ENCODE results near the gene RASGEF1C.
A peak's percentile ranks its signal among the peaks of the same experiment; 100 is the strongest.
"Not testable (repeated sequence)": the region's sequence is repeated elsewhere in the genome, so short reads cannot be mapped to it uniquely, and the experiment has no call there.

The RASGEF1C gene

DNA sequence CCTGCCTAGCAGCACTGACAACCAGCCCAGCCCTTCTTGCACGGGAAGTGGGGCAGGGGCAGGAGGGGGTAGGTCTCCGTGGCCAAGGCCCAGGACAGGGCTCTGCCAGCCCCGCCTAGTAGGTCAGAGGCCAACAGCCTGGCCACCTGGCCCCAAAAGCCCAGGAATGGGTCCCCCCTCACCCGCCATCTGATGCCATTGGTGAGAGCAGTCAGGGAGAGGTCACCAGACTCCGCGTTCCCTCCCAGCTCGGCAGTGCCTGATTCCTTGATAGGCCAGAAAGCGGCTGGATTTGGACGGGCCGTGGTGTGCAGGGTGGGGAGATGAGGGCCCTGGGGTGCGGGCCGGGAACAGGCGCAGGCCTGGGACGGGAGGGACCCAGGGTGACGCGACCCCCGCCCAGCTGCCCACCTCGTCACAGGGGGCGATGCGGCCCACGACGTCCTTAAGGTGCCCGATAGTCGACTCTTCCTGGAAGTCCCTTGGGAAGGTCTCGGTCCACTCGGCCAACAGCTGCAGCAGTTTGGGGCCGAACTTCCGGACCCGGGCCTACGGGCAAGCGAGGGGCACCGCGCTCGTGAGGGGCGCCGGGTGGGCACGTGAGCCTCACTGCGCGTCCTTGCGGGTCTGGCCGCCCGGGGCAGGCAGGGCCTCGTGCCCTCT lies 72.9 kb downstream of the RASGEF1C start:
- no peak for DNase-seq (ENCODE audit: low read depth)

DNA sequence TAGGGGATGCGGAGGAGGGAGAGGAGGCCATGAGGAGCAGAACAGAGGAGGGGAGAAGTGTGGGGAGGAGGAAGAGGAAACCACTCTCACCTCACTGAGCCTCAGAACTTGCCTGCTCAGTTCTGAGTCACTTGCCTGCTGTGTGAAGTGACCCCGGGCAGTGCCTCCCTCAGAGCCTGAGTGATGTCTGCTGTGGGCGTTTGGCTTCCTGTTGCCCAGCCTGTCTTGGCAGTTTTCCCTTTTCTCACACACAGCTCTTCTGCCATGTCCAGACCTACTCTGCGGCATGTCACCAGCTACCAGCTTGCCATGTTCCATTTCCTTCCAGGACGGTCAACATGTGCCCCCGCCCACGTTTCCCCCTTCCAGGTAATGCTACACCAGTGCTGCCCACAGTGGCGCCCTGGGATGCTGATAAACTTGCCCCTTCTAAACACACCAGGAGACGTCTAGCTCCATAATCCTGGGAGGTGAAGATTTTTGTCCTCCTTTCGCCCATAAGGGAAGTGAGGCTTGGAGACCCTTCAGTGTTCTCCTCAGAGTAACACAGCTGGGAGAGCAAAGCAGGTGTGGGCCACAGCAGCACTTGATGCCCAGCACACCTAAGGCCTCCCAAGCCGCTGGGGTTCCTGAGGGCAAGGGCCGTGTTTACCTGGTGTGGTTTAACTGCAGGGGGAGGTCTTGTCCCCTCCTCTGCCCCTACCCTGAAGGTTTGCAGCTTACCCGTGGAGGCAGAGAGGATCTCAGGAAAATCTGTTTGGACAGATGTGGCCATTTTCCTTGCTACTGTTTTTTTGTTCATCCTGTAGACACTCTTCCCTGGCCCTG lies 73.7 kb downstream of the RASGEF1C start:
- DNase-seq (ENCODE audit: low read depth) = no peak

DNA sequence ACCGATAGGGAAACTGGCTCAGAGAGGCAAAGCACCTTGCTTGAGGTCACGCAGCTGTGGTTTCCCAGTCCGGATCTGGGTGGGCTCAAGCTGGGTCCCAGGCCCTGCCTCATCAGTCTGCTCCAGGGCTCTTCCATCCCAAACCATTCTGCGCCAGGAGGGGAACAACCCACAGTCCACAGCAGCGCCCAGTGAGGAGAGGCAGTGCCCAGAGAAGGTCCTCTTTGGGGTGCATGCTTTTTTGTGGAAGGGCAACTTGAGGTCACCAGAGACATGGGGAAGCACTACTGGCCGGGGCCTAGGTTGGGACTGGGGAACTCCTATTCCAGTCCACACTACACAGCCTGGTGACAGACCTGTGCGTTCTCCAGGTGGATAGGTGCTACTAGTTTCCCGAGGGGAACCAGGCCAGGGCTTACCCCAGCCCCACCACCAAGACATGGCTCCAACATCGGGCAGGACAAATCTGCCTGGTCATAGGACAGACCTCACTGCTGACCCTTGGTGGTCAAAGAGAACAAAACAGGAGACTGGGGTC lies 75.0 kb downstream of the RASGEF1C start:
- no peak for DNase-seq (ENCODE audit: low read depth)

DNA sequence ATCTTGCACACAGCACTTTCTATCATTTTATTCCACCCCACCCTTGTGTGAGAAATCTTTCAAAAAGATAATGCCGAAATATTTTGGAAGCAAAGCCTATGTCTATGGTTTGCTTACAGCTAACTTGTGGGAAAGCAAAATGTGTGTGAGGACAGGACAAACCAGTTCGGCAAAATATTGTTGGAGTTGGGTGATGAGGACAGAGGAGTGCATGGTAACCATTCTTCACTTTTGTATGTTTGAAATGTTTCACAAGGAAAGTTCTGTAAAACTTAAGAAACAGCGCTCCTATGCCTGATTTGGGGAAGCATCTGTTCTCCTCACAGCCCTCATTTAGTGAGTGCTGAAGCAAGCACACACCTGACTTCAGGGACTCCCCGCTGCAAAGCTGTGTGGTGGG lies 75.5 kb downstream of the RASGEF1C start:
- no peak for DNase-seq (ENCODE audit: low read depth)

DNA sequence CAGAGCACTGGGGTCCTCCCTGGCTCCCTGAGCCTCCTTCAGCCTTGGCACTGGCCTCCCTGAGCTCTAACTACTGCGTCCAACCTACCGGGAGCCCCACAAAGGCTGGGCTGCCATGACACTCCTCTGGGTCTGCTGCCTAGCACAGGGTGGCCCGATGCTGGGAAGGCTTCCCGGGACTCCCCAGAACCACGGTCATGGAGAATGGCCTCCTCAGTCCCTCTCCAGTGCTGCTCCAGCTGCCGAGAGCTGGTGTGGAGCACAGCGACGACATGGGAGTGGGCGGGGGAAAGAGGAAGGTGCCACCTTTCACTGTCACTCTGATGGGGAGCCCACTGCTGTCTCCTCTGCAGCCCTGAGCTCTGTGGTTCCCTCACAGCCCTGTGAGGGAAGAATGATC lies 76.0 kb downstream of the RASGEF1C start:
- DNase-seq (ENCODE audit: low read depth) = no peak

DNA sequence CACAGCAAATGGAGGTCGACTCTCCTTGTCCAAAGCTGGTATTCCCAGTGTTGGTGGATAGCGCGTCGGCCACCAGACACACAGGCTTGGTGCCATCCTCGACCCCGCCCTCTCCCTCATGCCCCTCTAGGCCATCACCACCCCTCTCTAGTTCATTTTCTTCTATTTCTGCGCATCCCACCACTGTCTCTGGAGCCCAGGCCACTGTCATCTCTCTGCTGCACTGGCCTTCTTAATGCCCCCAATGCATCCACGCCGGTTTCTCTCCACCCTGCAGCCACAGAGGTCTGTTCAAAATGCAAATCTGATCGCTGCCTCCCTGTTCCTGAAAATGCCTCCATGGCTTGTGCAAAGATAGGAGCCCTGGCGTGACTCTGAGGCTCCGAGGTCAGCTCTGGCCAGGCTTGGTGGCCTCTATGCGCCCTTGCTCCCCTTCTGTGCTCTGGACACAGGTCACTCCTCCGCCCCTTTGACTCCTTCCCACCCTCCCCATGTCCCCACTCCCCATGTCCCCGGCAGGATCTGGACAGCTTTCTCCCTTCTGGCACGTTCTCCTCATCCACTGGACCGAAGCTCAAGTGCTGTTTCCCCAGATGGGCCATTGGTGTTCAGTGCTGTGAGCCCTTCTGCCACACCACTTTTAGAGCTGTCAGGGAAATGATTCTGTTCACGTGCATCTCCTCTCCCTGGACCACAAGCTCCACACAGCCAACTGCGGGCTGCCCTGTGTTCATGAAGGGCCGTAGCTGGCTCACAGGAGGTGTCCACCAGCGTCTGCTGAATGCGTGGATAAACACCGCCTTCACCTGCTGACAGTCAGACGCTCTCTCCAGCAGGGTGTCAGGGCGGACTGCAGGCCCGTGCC lies 77.9 kb downstream of the RASGEF1C start:
- DNase-seq (ENCODE audit: low read depth) = no peak

DNA sequence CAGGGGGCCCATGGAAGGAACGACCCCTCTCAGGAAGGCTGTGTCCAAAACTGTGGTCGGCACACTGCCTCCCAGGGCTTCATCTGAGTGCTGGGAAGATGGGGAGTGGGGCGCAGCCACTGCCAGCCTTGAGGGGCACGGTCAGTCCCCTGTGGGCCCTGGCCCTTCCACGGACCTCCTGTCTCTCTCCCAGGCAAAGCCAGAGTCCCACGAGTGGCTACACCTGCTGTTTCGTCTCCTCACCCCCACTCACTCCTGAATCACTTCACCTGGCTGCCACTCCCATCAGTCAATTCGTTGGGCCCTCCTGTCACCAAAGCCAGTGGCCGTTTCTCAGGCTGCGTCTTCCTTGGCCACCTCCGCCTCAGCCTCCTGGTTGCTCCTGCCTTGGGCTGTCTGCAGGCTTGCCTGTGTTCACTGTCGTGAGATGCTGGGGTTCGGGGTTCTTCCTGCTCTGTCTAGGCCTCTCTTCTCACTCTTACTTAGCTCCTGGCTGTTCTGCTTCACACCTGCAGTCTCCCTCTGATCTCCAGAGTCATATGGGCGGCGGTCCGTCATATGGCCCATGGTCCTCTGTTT lies 78.6 kb downstream of the RASGEF1C start:
- no peak for DNase-seq (ENCODE audit: low read depth)

DNA sequence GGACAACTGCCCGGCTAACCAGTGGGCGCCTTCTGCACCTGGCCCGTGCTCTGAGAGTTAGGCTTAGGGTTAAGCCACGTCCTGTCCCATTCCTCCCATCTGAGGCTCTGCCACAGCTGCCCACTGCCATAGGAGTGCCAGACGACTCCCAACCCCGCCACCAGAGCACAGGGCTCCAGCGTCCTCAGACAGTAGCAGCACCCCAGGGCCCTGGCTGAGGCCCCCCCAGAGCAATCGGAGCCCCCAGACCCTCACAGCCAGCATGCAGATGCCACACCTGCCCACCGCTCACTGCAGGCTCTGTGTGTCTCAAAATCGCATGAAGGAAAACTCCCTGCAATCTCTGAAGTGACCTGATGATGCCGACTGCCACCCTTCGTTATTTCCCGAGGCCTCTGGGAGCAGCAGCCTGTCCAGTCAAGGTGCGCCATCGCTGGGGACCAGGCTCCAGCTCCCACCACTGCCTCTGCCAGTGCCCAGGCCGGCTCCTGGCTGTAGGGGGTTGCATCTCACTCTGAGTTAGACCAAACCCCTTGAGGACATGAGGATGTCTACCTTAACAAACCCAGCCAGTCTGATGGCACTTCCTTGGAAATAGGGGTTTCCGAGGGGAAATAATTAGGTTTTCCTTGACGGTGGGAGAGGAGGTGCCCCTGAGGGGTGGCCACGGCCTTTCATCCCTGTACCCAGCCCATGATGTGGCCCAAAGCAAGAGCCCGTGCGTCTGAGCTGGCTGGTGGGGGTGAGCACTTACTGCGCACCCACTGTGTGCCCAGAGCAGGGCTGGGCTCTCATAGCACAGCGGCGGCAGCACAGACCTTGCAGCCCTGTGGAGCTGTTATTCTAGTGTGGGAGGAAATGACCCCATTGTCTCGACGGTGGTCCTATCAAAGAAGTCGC lies 79.5 kb downstream of the RASGEF1C start:
- DNase-seq (ENCODE audit: low read depth) = no peak

DNA sequence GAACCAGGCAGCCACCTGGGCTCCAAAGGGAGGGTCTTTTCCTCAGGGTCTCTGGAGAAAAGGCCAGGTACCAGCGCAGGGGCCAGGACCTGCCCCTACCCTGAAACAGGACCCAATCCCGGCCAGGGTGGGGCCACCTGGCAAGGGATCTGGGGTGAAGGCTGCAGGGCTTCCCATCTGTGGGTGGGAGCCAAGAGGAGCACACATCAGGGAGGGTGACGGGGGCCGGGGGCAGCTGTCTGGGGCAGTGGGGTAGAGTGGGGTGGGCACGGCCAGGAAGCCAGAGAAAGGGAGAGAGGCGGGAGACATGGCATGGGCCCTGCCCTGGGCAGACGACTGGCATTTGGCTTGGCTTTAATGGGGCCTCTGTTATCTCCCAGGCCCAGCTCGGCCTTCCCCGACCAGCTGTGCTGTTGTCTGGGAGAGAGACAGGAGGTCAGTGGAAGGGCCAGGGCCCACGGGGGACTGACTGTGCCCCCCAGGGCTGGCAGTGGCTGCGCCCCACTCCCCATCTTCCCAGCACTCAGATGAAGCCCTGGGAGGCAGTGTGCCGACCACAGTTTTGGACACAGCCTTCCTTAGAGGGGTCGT lies 80.2 kb downstream of the RASGEF1C start:
- DNase-seq (ENCODE audit: low read depth) = no peak

DNA sequence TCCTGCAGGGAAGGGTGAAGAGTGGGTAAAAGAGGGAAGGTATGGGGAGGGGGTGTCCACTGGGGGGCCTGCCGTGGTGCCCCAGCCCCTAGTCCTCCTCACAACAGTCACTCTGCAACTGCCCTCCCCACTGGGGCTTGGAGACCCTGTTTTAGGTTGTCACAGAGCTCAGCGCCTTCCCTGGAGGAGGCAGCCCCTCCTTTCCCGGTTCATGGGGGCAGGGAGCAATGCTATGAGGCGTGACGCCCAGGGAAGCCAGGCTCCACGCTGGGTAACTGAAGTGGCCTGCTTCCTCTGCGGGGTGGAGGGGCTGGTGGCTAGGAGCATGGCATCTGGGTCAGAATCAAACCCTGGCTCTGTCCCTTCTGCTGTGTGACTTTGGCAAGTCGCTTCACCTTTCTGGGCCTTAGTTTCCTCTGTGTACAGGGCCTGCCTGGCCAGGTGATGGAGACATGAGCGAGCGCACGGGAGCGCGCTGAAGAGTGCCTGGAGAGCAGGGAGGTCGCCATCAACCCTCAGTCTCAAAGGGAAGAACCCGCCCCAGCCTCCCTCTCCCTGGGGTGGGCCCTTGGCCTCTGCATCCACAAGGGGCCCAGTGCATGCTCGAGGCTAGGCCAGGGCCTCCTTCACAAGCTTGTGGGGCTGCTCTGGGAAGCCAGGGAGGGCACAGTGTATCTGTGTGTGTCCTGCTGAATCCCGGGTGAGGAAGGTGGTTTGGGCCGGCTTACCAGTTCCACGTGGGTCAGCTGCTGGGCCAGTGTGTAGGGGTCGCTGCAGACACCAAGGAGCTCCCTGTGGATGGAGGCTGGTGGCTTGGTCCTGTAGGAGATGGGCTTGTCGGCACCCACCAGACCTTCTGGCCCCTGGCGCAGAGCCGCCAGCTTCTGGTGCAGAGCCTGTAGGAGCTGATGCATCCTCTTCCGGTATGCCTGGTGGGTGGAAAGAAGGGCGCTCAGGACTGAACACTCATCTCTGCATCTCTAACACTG lies 81.0 kb downstream of the RASGEF1C start:
- DNase-seq (ENCODE audit: low read depth) = no peak

DNA sequence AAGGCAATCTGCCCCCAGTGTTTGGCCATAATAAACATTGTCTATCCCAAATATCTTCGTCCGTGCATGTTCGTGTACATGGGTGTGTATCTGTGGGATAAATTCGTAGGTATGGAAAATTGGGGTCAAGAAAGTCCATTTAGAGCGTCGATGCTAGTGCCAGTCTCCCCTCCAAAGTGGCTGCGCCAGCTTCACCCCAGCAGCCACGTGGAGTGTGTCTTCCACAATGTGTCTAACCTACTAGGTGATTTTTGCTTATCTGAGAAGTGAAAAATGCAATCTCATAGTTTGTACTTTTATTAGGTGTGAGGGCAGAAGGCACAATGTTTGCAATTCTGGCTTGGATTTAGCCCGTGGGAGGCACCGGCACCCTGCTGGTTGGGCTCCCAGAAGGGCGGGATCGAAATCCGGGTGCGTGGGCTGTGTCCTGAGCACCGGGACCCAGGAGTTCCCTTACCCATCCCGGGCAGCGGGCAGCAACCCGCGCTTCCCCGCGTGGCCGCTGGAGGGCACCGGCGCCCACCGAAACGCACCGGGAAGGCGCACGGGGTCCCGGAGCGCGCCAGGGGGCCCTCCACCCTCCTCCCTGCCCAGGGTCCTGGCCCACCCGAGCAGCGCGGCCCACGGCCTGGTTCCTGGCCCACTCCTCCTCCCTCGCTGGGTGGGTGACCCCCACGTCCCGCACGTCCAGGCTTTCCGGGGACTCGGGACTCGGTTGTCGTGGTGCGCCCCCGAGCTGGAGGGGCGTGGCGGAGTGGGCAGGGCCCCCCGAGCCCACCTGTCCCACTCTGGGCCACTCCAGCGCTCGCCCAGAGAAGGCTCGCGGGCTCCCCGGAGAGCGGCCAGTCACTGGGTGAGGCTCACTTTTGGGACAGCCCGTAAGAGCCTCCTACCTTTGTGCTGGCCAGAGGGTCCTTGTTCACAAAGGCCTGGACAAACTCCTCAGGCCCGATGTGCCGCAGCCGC lies 82.0 kb downstream of the RASGEF1C start:
- DNase-seq (ENCODE audit: low read depth) = peak; percentile 29

DNA sequence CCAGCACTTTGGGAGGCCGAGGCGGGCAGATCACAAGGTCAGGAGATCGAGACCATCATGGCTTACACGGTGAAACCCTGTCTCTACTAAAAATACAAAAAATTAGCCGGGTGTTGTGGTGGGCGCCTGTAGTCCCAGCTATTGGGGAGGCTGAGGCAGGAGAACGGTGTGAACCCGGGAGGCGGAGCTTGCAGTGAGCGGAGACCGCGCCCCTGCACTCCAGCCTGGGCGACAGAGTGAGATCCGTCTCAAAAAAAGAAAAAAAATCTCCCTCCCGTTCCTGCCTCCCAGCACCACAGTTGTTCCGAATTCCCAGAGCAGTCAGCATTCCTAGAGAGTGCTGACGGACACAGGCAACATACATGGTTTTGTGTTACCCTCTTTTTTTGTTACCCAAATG lies 82.9 kb downstream of the RASGEF1C start:
- DNase-seq (ENCODE audit: low read depth) = not testable (repeated sequence)

DNA sequence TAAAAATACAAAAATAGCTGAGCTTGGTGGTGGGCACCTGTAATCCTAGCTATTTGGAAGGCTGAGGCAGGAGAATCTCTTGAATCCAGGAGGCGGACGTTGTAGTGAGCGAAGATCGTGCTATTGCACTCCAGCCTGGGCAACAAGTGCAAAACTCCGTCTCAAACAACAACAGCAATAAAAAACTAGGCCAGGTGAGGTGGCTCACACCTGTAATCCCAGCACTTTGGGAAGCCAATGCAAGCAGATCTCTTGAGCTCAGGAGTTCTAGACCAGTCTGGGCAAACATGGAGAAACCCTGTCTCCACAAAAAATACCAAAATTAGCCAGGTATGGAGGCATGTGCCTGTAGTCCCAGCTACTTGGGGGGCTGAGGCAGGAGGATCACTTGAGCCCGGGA lies 84.3 kb downstream of the RASGEF1C start:
- DNase-seq (ENCODE audit: low read depth) = not testable (repeated sequence)

DNA sequence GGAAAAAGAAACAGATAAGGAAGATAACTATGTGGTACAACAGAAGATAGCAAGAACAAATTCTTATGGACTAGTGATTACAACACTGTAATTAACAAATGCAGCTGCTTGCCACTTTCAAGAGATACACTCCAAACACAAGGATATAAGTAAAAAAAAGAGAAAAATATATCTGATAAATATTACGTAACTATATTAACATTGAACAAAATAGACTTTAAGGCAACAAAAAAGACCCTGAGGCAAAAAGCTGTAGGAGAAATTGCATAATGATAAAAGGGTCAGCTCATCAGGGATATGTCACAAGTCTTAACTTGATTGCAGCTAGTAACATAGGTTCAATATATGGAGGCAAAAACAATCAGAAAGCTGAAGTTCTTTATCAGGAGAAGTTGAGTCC lies 86.1 kb downstream of the RASGEF1C start:
- DNase-seq (ENCODE audit: low read depth) = no peak

DNA sequence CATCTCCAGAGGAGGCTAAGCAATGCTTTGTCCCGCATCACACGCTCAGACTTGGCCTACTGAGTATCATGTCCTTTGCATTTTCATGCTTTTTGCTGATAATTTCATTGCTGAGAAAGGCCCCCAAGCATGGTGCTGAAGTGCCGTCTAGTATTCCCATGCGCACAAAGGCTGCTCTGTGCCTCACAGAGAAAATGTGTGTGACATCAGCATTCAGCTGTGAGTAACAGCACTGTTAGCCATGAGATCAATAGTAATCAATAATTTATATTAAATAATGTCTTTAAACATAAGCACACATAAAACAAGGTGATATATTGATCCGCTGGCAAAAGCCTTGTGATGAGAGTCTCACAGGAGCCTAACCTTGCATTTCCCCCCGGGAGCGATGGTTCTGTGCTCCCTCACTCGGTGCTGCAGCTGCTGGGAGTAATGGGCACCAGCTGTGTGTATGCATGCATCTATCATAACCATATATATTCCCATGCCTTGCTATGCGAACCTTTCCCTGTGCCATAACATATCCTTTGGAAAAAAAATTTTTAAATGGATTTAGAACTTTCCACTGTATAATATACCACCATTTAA lies 87.1 kb downstream of the RASGEF1C start:
- DNase-seq (ENCODE audit: low read depth) = no peak

DNA sequence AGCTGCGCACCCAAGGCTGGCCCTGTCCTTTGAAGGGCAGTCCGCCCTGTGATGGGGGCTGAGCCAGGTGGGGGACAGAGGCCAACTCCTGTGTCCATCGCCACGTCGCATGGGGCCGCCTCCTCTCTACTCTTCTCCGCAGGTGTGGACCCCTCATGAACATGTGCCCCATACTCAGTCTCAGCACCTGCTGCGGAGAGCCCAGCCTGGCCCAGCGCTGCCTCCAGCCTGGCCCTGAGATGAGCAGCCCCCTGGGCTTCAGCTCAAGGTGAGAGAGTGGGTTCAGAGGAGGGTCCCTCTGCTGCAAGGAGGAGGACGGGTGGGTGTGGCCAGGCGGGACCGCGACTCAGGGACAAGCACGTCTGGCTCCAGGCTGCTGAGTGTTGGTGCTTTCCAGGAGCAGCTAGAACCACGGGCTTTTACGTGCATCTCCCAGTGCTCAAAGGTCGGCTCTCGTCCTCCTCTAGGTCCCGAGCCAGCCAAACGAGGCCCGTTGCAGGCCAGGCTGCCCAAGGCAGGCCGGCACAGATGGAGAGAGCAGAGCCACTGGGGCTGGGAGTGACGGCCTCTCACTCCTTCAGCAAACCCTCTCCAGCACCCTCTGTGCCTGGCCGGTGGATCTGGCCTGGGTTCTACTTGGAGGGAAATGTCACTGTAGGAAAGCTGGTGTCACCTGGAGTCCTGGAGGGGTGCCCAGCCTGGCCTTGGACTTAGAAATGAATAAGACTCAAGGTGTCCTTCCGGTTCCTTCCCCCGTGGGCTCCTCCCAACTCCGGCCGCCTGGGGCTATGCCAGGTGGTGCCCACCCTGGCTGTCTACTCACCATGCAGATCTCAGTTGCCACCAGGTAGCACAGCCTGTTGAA lies 88.5 kb downstream of the RASGEF1C start:
- no peak for DNase-seq (ENCODE audit: low read depth)

DNA sequence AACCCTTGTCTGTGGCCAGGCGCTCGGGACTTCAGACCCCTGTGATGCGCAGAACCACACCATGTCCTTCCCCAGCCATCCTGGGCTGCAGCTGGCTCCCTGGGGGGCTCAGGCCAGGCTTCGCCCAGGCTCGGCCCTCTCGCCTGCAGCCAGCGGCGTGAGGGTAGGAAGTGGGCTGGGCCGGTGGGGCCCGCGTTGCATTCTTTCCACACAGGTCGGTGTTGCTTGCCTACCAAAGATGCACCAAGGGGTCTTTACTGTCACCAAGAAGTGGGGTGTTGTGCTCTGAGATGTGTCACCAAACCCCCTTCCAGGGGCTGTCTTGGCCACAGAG lies 89.1 kb downstream of the RASGEF1C start:
- no peak for DNase-seq (ENCODE audit: low read depth)
